ENCODE data around the gene SLC6A15. TPM values are rescaled to one million over a fixed set of nuclear protein-coding genes. Genes with fewer than 3 reads are reported as not detected.

SLC6A15 gene
- total RNA-seq, 1 donor: 0.43 TPM

- DNase-seq (ENCODE audit: low read depth): no peak
- no peak overlapping the region for H3K4me3 ChIP-seq (ENCODE audit: low read depth, low read length)
- TF ChIP-seq CTCF (IDR thresholded peaks at IDR 0.05; ENCODE audit: insufficient read depth, low read depth, low read length): no peak
Observed at GRCh38 chr12:84826925-84827324, 85.7 kb downstream of the SLC6A15 start.

GRCh38 chr12:84825149-84825548, 87.5 kb downstream of the SLC6A15 start:
- H3K4me3 ChIP-seq (ENCODE audit: low read depth, low read length): no peak overlapping the region
- TF ChIP-seq CTCF (IDR thresholded peaks at IDR 0.05; ENCODE audit: insufficient read depth, low read depth, low read length): no peak
- no peak for DNase-seq (ENCODE audit: low read depth)

GRCh38 chr12:84822525-84822924, 90.1 kb downstream of the SLC6A15 start:
- no peak for TF ChIP-seq CTCF (IDR thresholded peaks at IDR 0.05; ENCODE audit: insufficient read depth, low read depth, low read length)
- peak; percentile 57 for DNase-seq (ENCODE audit: low read depth)
- no peak overlapping the region for H3K4me3 ChIP-seq (ENCODE audit: low read depth, low read length)

GRCh38 chr12:84816916-84817695, 95.5 kb downstream of the SLC6A15 start:
- no peak for DNase-seq (ENCODE audit: low read depth)
- no peak for TF ChIP-seq CTCF (IDR thresholded peaks at IDR 0.05; ENCODE audit: insufficient read depth, low read depth, low read length)
- no peak overlapping the region for H3K4me3 ChIP-seq (ENCODE audit: low read depth, low read length)

GRCh38 chr12:84814664-84815245, 97.8 kb downstream of the SLC6A15 start:
- TF ChIP-seq CTCF (IDR thresholded peaks at IDR 0.05; ENCODE audit: insufficient read depth, low read depth, low read length): no peak
- no peak overlapping the region for H3K4me3 ChIP-seq (ENCODE audit: low read depth, low read length)
- no peak for DNase-seq (ENCODE audit: low read depth)

GRCh38 chr12:84813780-84814663, 98.6 kb downstream of the SLC6A15 start:
- no peak for DNase-seq (ENCODE audit: low read depth)
- TF ChIP-seq CTCF (IDR thresholded peaks at IDR 0.05; ENCODE audit: insufficient read depth, low read depth, low read length): no peak
- no peak overlapping the region for H3K4me3 ChIP-seq (ENCODE audit: low read depth, low read length)

Data from fibroblast of villous mesenchyme (primary cell).